Heart right ventricle (tissue), 16 donors: ENCODE data around the gene SPOCD1. TPM values are rescaled to one million over a fixed set of nuclear protein-coding genes. Genes with fewer than 3 reads are reported as not detected.
"Not testable (repeated sequence)": the region's sequence is repeated elsewhere in the genome, so short reads cannot be mapped to it uniquely, and the experiment has no call there.

Experiments
- ATAC-seq, 8 donors: fragments of 200-7000 bp; cut with Tn5 transposase; one replicate each; pipeline ENCODE4 v1.9.1; 2020; ENCODE audit warnings: mild to moderate bottlenecking in 8 of 8, moderate library complexity in 8 of 8, moderate number of reproducible peaks in 1 of 8
- DNase-seq, 2 donors: peaks; one replicate each; pipeline ENCODE4 v3.0.0-alpha.2; 2020
- H3K27ac ChIP-seq, 10 donors: fragments of 200-600 bp; sonication (generic) in 2 of 10; one replicate each; pipeline versions ENCODE4 v1.5.0 to v1.8.0; 2020 to 2022; ENCODE audit warnings: mild to moderate bottlenecking in 3 of 10
- H3K27me3 ChIP-seq, 7 donors: fragments of 200-600 bp; one replicate each; pipeline ENCODE4 v1.8.0; 2021 to 2022; ENCODE audit warnings: mild to moderate bottlenecking in 2 of 7
- H3K36me3 ChIP-seq, 9 donors: fragments of 200-600 bp; sonication (generic) in 1 of 9; one replicate each; pipeline versions ENCODE4 v1.5.0 to v1.8.0; 2020 to 2022; ENCODE audit warnings: mild to moderate bottlenecking in 2 of 9
- H3K4me1 ChIP-seq, 9 donors: fragments of 200-600 bp; sonication (generic) in 1 of 9; one replicate each; pipeline versions ENCODE4 v1.5.0 to v1.8.0; 2020 to 2022; ENCODE audit warnings: mild to moderate bottlenecking in 4 of 9
- H3K4me3 ChIP-seq, 10 donors: fragments of 200-600 bp; sonication (generic) in 2 of 10; one replicate each; pipeline versions ENCODE4 v1.5.0 to v1.8.0; 2020 to 2022; ENCODE audit warnings: mild to moderate bottlenecking in 7 of 10, moderate library complexity in 2 of 10
- H3K9me3 ChIP-seq, 11 donors: fragments of 200-600 bp in 10 of 11; sonication (generic) in 2 of 11; one replicate each; pipeline versions ENCODE4 v1.5.0 to v1.8.0; 2013 to 2022; ENCODE audit warnings: mild to moderate bottlenecking in 2 of 11, control low read depth in 1 of 11, moderate library complexity in 1 of 11
- WGBS, 2 donors: extraction: QIAGEN DNeasy Blood & Tissue Kit; methylation state at CpG; one replicate each; pipeline ENCODE4 v1.1.7; 2013; ENCODE audit warnings: inconsistent platforms in 1 of 2; 5-methylcytosine and 5-hydroxymethylcytosine counted together
- intact Hi-C, 10 donors: fragments of 100-400 bp; cut with DNase I; formaldehyde crosslinking; loops; one replicate each; pipeline versions ENCODE4 v1.11.1 to v1.14.2; 2022
- polyA plus RNA-seq, 2 donors: library from polyadenylated mRNA; stranded (reverse); fragments of 200-250 nt; gene quantifications; one replicate each; pipeline ENCODE4 v1.2.3, GENCODE V29; 2013
- total RNA-seq, 10 donors: library from RNA; stranded (reverse); fragmentation: NEBNext Ultra II Directional in 3 of 10; extraction: Animal tissue kit (Norgen Biotek cat#: 25700) in 3 of 10; gene quantifications; one replicate each; pipeline versions ENCODE4 v1.2.1 to v1.2.4, GENCODE V29; 2021 to 2023
- TF ChIP-seq, protein P1 (sequence below), 9 donors: fragments of 200-600 bp; sonication (generic) in 2 of 9; IDR thresholded peaks; one replicate each; pipeline versions ENCODE4 v1.5.0 to v1.8.0; 2021 to 2022; ENCODE audit warnings: antibody characterized with exemption in 9 of 9, mild to moderate bottlenecking in 5 of 9, moderate library complexity in 1 of 9
- donor health status: Arrhythmogenic right ventricular cardiomyopathy.
- donor health status: ischemic (EF 13 %, LVEDD 7.1; RV severe dilation, severe dysfunction).
- donor health status: healthy with polysubstance abuse.
- donor health status: DM: no; HTN: yes; CAD: no.
- donor health status: DM: no; HTN: no; CAD: no.
- donor health status: ischemic (EF 25% LVEDD 6.9; RV normal size, moderate dysfunction).
- donor health status: ischemic (EF 25% LVEDD 5.7; RV mildly dilated, moderate dysfunction).
- donor health status: healthy.
- donor health status: DM: yes; HTN: yes; CAD: no.
- donor health status: Ischemic cardiomyopathy.
- donor health status: ischemic (EF 35%, LVEDD 5.7; RV mildly dilated, moderate dysfunction).
- donor health status: nonischemic (EF 11% LVEDD 7.7; RV severe dilation, severe dysfunction).
- donor health status: DM: yes; HTN: yes; CAD: no.
- donor health status: PGD.
- donor health status: ischemic (EF 29% LVEDD 5.4; RV normal size, mild dysfunction).
- donor health status: nonischemic (EF 23%, LVEDD 6.1; RV moderate dilation, normal function).

SPOCD1 gene
- total and polyA plus RNA-seq, 12 donors: 0.12 to 1.2 (median 0.41) TPM; not detected in 8

DNA sequence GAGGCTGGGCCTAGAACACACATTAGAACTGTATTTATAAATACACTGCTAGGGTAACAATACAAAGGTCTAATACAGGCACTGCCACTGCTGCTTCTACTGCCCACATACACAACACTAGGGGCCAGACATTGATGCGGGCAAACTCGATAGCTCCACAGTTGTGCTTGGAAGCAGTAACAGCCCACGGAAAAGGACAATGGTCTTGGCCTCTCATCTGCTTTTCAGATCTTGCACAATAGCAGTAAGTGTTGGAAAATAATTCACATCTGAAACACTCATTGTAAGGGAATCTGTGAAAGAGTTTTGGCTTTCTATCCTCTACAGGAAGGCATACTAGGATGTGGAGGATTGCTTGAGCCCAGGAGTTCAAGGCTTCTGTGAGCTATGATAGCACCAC lies 6.9 kb upstream of the SPOCD1 start:
- ATAC-seq: no peak
- TF ChIP-seq, protein P1, sequence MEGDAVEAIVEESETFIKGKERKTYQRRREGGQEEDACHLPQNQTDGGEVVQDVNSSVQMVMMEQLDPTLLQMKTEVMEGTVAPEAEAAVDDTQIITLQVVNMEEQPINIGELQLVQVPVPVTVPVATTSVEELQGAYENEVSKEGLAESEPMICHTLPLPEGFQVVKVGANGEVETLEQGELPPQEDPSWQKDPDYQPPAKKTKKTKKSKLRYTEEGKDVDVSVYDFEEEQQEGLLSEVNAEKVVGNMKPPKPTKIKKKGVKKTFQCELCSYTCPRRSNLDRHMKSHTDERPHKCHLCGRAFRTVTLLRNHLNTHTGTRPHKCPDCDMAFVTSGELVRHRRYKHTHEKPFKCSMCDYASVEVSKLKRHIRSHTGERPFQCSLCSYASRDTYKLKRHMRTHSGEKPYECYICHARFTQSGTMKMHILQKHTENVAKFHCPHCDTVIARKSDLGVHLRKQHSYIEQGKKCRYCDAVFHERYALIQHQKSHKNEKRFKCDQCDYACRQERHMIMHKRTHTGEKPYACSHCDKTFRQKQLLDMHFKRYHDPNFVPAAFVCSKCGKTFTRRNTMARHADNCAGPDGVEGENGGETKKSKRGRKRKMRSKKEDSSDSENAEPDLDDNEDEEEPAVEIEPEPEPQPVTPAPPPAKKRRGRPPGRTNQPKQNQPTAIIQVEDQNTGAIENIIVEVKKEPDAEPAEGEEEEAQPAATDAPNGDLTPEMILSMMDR (IDR thresholded peaks at IDR 0.05): no peak

DNA sequence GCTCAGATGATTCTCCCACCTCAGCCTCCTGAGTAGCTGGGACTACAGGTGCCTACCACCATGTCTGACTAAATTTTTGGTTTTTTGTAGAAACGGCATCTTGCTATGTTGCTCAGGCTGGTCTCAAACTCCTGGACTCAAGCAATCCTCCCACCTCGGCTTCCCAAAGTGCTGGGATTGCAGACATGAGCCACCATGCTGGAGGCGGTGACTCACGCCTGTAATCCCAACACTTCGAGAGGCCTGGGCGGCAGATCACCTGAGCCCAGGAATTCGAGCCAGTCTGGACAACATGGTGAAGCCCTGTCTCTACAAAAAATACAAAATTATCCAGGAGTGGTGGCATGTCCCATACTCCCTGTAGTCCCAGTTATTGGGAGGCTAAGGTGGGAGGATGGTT lies 4.4 kb upstream of the SPOCD1 start:
- peaks cover 0 to 14% (median 0%) of the 10 kb centered on the region in 9 donors for H3K4me1 ChIP-seq
- ATAC-seq, H3K4me3 ChIP-seq, H3K27ac ChIP-seq, H3K36me3 ChIP-seq, DNase-seq, intact Hi-C loops, H3K27me3 ChIP-seq, H3K9me3 ChIP-seq: not testable (repeated sequence)
- 95% methylated on average over 7 of the region's 7 CpGs for WGBS, 2 donors

More for the DNA sequence above, 6.9 kb upstream of the SPOCD1 start:
- Histone ChIP-seq H3K36me3 (no peaks in the 10 kb centered on the region), H3K9me3 (no peaks in the 10 kb centered on the region), H3K4me3 (no peak overlapping the region), H3K4me1 (peaks cover 0 to 16% (median 0%) of the 10 kb centered on the region in 9 donors), H3K27ac (no peak overlapping the region), H3K27me3 (no peaks in the 10 kb centered on the region)
- intact Hi-C loops: no loop called here
- DNase-seq: no peak
- WGBS, 2 donors: 65 to 69% methylated on average over 3 of the region's 3 CpGs

DNA sequence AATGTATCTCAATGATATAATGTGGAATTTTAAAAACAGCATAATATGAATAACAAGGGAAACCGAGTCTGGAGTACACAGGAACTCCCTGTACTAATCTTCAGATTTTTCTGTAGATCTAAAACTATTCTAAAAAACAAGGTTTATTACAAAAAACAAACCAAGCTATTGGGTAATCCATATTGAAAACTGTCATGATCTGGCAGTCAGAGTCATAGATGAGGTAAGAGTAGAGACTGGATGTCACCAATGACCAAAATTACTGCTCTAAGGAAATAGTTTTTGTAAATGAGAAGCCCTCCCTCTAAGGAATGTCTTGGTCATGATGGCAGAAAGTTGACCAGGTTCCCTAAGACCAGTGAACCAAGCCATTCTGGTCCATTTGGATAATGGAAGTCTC lies 2.4 kb upstream of the SPOCD1 start:
- H3K27me3 ChIP-seq: no peaks in the 10 kb centered on the region
- no peak overlapping the region for H3K27ac ChIP-seq
- TF ChIP-seq, protein P1 (IDR thresholded peaks at IDR 0.05): no peak
- DNase-seq: no peak
- no peak for ATAC-seq
- H3K4me3 ChIP-seq: no peak overlapping the region
- 86 to 97% methylated on average over 1 of the region's 1 CpG for WGBS, 2 donors
- peaks cover 0 to 4% (median 0%) of the 10 kb centered on the region in 11 donors for H3K9me3 ChIP-seq
- H3K4me1 ChIP-seq: peaks cover 0 to 14% (median 0%) of the 10 kb centered on the region in 9 donors
- intact Hi-C loops: loop anchor here in 1 of 10 donors (10.0 kb wide), 1 partner anchor 147 kb away; no protein-coding TSS in a partner anchor
- no peaks in the 10 kb centered on the region for H3K36me3 ChIP-seq

DNA sequence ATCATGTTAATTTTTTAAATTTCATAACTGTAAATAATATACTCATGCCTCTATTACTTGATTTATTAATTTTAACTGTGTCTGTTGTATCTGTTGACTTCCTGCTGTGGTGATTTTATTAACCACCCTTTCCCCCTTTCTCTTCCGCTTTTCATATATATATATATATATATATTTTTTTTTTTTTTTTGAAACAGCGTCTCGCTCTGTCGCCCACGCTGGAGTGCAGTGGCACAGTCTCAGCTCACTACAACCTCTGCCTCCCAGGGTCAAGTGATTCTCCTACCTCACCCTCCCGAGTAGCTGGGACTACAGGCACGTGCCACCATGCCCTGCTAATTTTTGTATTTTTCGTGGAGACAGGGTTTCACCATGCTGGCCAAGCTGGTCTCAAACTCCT lies 1.1 kb upstream of the SPOCD1 start:
- not testable (repeated sequence) for H3K36me3 ChIP-seq, H3K27me3 ChIP-seq, ATAC-seq, H3K9me3 ChIP-seq, H3K4me3 ChIP-seq, H3K27ac ChIP-seq, DNase-seq
- intact Hi-C loops: loop anchor here in 2 of 10 donors (2.0 to 10.0 kb wide), 2 partner anchors 148 kb away; no protein-coding TSS in a partner anchor
- peaks cover 0 to 14% (median 0%) of the 10 kb centered on the region in 9 donors for H3K4me1 ChIP-seq
- WGBS, 2 donors: 88 to 90% methylated on average over 8 of the region's 8 CpGs

DNA sequence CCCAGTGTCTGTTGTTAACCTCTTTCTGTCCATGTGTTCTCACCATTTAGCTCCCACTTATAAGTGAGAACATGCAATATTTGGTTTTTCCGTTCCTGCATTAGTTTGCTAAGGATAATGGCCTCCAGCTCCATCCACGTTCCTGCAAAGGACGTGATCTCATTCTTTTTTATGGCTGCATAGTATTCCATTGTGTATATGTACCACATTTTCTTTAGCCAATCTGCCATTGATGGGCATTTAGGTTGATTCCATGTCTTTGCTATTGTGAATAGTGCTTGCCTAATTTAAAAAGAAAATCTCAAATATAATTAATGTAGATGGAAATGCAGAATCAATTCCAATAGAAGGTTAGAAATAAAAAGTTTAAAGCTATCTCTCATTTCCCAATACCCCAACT lies 679 bp upstream of the SPOCD1 start:
- not testable (repeated sequence) for DNase-seq, H3K4me3 ChIP-seq, H3K27ac ChIP-seq, H3K27me3 ChIP-seq, ATAC-seq, H3K9me3 ChIP-seq, H3K36me3 ChIP-seq
- intact Hi-C loops: loop anchor here in 2 of 10 donors (2.0 to 10.0 kb wide), 2 partner anchors 148 kb away; no protein-coding TSS in a partner anchor
- WGBS, 2 donors: 94 to 98% methylated on average over 3 of the region's 3 CpGs
- H3K4me1 ChIP-seq: peaks cover 0 to 14% (median 0%) of the 10 kb centered on the region in 9 donors

DNA sequence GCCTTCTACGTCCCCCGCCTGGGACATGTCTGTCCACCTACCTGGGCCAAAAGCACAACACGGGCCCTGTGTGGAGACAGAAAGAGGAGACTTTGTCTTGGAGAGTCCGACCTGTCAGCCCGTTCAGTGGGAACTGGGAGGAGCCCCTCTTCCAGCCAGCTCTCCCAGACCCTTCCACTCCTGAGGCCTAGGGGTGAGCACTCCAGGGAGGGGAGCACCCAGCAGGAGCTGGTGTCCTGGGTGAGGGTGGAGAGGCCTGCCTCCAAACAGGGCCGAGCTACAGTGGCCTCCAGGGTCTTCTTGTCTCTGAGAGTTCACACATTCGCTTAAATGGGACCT lies 546 bp downstream of the SPOCD1 start:
- TF ChIP-seq, protein P1 (IDR thresholded peaks at IDR 0.05): no peak
- ATAC-seq (peak in 1 of 8 donors; percentile 15), DNase-seq (no peak)
- H3K36me3 ChIP-seq: no peaks in the 10 kb centered on the region
- H3K4me1 ChIP-seq: peaks cover 0 to 14% (median 0%) of the 10 kb centered on the region in 9 donors
- no peak overlapping the region for H3K27ac ChIP-seq
- 90 to 91% methylated on average over 7 of the region's 7 CpGs for WGBS, 2 donors
- H3K27me3 ChIP-seq: no peaks in the 10 kb centered on the region
- H3K9me3 ChIP-seq: peaks cover 0 to 4% (median 0%) of the 10 kb centered on the region in 11 donors
- H3K4me3 ChIP-seq: no peak overlapping the region
- intact Hi-C loops: loop anchor here in 1 of 10 donors (10.0 kb wide), 1 partner anchor 150 kb away; no protein-coding TSS in a partner anchor
